HL-60 (cell line): ENCODE measurements around the gene PRPH2.

Source experiments
- DNase-seq, 2 experiments: peaks; one replicate each; pipeline ENCODE4 v3.0.0-alpha.2; 2010 to 2020; ENCODE audit warnings: low read depth in 1 of 2, low spot score in 1 of 2
- H3K27ac ChIP-seq: fragments of 250-450 bp; sonication (Bioruptor Pico); replicated peaks from 2 replicates; pipeline ENCODE4 v1.5.1; 2020; ENCODE audit warnings: mild to moderate bottlenecking, moderate library complexity
- H3K27me3 ChIP-seq: fragments of 250-450 bp; sonication (Bioruptor Pico); 2 replicates; pipeline ENCODE4 v1.5.1; 2021; ENCODE audit warnings: mild to moderate bottlenecking, moderate library complexity; ENCODE audit not compliant: insufficient read depth, poor library complexity, severe bottlenecking
- H3K4me3 ChIP-seq: replicated peaks from 2 replicates; pipeline ENCODE4 v1.5.1; 2011; ENCODE audit warnings: mild to moderate bottlenecking, control low read depth, low read length; ENCODE audit not compliant: insufficient read depth
- GABPA ChIP-seq: IDR thresholded peaks from 2 replicates; pipeline ENCODE4 v1.6.1; 2012; ENCODE audit warnings: low read depth
- POLR2AphosphoS5 ChIP-seq: IDR thresholded peaks from 2 replicates; pipeline ENCODE4 v1.6.1; 2012; ENCODE audit warnings: low read depth
- SPI1 ChIP-seq: IDR thresholded peaks from 2 replicates; pipeline ENCODE4 v1.6.1; 2012; ENCODE audit warnings: low read depth, mild to moderate bottlenecking, borderline replicate concordance
- TF ChIP-seq, protein P1 (sequence below): IDR thresholded peaks from one replicate; pipeline ENCODE4 v1.5.1; 2011; ENCODE audit warnings: low read length, control low read depth, inconsistent platforms; ENCODE audit not compliant: insufficient read depth
- TF ChIP-seq, protein P2 (sequence below): IDR thresholded peaks from 2 replicates; pipeline ENCODE4 v1.6.1; 2012; ENCODE audit warnings: low read depth; ENCODE audit not compliant: insufficient replicate concordance

The PRPH2 gene

DNA sequence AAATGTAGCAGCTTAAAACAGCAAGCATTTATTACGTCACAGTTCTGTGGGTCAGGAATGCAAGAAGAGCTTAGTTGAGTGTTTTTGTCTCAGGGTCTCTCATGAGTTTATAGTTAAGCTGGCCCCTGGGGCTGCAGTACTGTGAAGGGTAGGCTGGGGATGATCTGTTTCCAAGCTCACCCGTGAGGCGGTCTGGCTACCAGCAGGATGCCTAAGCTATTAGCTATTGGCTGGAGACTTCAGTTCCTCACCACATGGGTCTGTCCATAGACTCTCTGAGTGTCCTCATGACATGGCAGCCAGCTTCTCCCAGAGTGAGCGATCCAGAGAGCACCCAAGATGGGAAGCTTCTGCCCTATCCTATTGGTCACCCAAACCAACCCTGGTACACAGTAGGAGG, 46.7 kb upstream of the PRPH2 start:
- Histone ChIP-seq H3K27ac (no peak overlapping the region), H3K4me3 (no peak overlapping the region), H3K27me3 (no peaks in the 10 kb centered on the region)
- DNase-seq = no peak
- TF ChIP-seq, protein P1, sequence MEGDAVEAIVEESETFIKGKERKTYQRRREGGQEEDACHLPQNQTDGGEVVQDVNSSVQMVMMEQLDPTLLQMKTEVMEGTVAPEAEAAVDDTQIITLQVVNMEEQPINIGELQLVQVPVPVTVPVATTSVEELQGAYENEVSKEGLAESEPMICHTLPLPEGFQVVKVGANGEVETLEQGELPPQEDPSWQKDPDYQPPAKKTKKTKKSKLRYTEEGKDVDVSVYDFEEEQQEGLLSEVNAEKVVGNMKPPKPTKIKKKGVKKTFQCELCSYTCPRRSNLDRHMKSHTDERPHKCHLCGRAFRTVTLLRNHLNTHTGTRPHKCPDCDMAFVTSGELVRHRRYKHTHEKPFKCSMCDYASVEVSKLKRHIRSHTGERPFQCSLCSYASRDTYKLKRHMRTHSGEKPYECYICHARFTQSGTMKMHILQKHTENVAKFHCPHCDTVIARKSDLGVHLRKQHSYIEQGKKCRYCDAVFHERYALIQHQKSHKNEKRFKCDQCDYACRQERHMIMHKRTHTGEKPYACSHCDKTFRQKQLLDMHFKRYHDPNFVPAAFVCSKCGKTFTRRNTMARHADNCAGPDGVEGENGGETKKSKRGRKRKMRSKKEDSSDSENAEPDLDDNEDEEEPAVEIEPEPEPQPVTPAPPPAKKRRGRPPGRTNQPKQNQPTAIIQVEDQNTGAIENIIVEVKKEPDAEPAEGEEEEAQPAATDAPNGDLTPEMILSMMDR = no peak
- TF ChIP-seq, protein P2, sequence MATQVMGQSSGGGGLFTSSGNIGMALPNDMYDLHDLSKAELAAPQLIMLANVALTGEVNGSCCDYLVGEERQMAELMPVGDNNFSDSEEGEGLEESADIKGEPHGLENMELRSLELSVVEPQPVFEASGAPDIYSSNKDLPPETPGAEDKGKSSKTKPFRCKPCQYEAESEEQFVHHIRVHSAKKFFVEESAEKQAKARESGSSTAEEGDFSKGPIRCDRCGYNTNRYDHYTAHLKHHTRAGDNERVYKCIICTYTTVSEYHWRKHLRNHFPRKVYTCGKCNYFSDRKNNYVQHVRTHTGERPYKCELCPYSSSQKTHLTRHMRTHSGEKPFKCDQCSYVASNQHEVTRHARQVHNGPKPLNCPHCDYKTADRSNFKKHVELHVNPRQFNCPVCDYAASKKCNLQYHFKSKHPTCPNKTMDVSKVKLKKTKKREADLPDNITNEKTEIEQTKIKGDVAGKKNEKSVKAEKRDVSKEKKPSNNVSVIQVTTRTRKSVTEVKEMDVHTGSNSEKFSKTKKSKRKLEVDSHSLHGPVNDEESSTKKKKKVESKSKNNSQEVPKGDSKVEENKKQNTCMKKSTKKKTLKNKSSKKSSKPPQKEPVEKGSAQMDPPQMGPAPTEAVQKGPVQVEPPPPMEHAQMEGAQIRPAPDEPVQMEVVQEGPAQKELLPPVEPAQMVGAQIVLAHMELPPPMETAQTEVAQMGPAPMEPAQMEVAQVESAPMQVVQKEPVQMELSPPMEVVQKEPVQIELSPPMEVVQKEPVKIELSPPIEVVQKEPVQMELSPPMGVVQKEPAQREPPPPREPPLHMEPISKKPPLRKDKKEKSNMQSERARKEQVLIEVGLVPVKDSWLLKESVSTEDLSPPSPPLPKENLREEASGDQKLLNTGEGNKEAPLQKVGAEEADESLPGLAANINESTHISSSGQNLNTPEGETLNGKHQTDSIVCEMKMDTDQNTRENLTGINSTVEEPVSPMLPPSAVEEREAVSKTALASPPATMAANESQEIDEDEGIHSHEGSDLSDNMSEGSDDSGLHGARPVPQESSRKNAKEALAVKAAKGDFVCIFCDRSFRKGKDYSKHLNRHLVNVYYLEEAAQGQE = no peak

DNA sequence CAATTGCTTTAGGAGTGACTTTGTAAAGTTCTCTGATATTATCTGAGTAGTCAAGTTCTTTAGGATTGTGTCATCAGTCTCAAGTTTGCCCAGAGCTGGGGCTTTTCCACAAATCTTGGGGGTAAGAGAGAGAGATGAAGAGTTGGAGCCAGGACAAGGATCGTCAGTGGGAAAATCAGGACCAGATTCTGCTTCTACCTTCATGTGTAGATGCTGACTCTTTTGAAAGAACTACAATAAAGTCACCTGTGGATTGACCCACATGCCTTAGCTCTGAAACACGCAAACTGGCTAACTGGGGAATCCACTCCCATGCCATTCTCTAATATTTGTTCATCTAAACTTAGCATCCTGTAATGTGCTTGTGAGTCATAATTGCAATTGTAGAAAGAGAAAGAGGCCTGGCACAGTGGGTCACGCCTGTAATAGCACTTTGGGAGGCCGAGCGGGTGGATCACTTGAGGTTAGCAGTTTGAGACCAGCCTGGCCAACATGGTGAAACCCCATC, 43.8 kb upstream of the PRPH2 start:
- TF ChIP-seq SPI1 (no peak), POLR2AphosphoS5 (no peak), GABPA (no peak)
- Histone ChIP-seq H3K27me3 (no peaks in the 10 kb centered on the region), H3K27ac (no peak overlapping the region), H3K4me3 (no peak overlapping the region)
- DNase-seq = no peak

DNA sequence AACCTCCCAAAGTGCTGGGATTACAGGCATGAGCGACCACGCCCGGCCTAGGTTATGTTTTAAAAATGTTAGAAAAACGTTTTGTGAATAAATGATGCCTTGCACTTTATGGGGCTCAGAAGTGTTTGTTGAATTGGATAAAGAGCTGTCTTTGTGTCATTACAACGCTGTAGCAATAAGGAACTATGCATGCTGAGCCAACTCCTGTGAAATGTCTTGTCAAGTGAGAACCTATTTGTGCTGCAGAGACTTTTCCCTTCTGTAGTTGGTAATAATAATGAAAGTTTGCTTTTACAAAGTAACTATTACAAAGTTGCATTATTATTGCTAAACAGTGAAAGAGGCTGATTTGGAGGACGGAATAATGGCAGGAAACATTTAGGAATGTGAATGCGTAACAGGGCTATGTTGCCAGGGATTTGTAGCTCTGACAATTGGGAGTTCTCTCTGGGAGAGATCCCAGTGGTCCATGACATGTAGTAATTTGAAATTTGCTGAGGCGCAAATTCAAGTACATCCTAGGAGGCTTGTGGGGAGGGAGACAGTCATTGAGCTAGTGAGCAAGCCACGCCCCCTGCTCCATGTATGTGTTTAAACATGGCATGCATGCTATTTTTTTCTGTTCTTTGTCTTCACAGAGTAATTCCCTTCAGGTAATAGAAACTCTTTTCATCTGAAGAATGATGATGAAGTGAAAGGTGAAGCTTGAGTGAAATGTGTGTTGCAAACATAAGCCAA, 42.7 kb upstream of the PRPH2 start:
- DNase-seq = no peak
- TF ChIP-seq POLR2AphosphoS5 = no peak
- TF ChIP-seq SPI1 = no peak
- TF ChIP-seq, protein P2 = no peak
- no peak for TF ChIP-seq GABPA
- TF ChIP-seq, protein P1 = no peak
- Histone ChIP-seq H3K27ac (no peak overlapping the region), H3K27me3 (no peaks in the 10 kb centered on the region), H3K4me3 (no peak overlapping the region)

DNA sequence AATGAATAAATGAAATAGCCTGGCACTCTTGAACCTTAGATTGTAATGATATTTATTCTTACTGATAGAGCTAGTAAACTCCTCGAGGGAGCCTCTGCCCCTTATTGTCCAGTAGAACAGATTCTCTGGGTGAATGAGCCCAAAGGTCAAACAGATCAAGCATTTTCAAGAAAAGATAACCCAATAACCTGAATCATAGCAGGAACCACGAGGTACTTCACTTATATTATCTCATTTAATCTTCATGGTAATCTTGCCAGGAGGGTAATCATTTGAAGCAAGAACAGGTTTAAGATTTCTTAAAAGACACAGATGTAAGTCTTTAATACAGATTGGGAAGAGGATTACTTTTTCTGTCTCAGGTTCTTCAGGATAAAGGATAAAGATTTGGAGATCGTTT, 40.6 kb upstream of the PRPH2 start:
- H3K4me3 ChIP-seq = no peak overlapping the region
- TF ChIP-seq POLR2AphosphoS5 (no peak), GABPA (no peak), SPI1 (no peak)
- TF ChIP-seq, protein P1 = no peak
- TF ChIP-seq, protein P2 = no peak
- DNase-seq = no peak

More for the DNA sequence above, 40.6 kb upstream of the PRPH2 start:
- H3K27ac ChIP-seq = no peak overlapping the region
- no peaks in the 10 kb centered on the region for H3K27me3 ChIP-seq
